D341Med (cell line): Measurements from ENCODE around the gene SMIM38.

Experiments
- DNase-seq: peaks from one replicate; pipeline ENCODE4 v3.0.0; 2012; ENCODE audit warnings: low spot score

SMIM38 gene

GRCh38 chr11:69203901-69204245, 48.1 kb downstream of the SMIM38 start:
- DNase-seq: no peak

GRCh38 chr11:69204246-69204940, 48.7 kb downstream of the SMIM38 start:
- DNase-seq: no peak

GRCh38 chr11:69204941-69205742, 49.4 kb downstream of the SMIM38 start:
- no peak for DNase-seq
